Stimulated activated CD4-positive, alpha-beta T cell treated with anti-CD3 and anti-CD28 coated beads, Interleukin-12 subunit alpha, Interleukin-12 subunit beta, amount 100 ng/mL, for 48 hours (primary cell): ENCODE results near the gene SPTB.

Experiments
- DNase-seq, 3 donors: peaks; one replicate each; pipeline ENCODE4 v3.0.0-alpha.2; 2020; ENCODE audit warnings: low read depth in 2 of 3, low spot score in 1 of 3

Gene SPTB

DNA sequence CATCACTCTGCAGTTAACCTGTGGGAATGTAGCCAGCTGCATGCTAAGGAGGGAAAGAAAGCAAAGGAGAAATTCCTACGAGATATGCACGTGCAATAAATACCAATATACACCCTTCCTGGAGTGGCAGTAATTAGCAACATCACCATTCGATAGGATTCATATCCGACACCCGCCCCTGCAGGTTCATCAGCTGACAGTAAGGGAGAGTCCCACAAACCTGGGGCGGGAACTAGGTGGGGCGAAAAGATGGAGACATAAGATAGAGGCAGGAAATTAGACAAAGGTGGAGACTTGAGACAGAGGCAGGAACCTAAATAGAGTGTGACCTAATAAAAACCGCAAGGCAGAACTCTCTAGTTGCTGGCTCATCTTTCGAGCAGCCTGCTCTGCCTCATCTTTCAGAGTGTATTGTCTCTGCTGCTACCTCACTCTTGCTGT, 123.9 kb downstream of the SPTB start:
- peak; percentile 14 to 47 (median 24) for DNase-seq

DNA sequence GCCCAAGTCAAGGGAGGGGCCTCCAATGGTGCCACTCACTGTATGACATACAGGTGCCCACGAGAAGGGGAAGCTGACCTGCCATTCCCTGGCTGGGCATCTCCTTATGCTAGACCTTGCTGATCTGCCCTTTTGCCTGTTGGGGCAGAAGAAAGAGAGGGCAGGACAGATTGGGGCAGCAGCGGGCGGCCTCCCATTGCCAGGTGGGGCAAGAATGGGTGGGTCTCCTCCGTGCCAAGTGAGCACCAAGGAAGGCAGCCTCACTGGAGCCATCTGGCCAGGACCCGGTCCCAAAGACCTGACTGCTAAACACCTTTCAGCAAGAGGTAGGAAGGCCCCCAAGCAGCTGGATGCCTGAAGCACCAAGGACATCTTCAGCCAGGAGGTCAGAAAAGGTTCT, 125.0 kb downstream of the SPTB start:
- DNase-seq: no peak

DNA sequence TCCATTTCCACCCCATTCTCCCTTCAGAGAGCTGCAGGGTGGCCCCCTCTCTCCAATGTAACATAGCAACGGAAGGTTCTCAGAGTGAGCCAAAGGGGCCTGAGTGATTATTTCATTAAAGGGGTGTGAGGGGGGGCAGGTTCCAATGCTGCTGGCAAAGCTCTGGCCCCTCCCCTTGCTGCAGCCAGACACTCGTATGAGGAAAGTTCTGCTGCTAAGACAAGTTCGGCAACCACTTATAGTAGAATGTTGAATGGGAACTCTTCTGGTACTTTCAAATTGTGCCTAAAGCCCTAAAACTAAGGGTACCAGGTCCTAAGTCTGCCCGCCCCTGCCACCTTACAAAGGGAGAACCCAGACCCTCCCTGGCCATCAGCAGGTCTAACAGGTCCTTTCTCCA, 125.7 kb downstream of the SPTB start:
- DNase-seq: no peak

DNA sequence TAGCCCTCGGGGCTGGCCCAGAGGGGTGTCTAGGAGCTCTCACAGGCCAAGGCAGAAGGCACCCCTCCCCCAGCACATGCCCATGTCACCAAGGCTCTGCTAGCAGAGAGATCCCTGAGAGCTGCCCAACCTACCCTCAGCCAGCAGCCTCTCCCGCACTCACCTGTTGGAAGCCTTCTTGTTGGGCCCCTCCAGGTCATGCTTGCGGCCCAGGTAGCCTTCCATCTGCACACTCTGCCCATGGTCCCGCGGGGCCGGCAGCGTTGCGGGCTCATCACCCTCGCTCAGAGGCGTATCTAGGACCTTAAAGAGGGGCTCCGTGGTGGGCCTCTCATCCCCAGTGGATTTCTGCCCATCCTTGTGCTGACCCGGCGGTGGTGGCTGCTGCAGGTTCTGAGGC, 126.3 kb downstream of the SPTB start:
- no peak for DNase-seq

DNA sequence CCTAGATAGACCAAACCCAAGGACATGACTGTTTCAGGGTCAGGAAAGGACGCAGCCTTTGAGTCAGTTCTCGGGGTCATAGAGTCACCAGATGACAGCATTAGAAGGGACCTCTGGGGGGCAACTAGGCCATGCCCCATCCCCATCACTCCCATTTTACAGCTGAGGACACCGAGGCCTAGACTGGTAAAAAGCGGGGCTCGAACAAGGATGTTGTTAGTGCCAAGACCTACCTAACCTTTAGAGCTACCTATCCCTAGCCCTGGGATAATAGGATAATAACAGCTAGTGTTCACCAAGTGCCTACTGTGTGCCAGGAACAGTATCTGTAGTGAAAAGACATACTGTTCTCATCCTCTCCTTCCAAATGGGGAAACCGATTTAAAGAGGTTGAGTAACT, 126.8 kb downstream of the SPTB start:
- DNase-seq: no peak

DNA sequence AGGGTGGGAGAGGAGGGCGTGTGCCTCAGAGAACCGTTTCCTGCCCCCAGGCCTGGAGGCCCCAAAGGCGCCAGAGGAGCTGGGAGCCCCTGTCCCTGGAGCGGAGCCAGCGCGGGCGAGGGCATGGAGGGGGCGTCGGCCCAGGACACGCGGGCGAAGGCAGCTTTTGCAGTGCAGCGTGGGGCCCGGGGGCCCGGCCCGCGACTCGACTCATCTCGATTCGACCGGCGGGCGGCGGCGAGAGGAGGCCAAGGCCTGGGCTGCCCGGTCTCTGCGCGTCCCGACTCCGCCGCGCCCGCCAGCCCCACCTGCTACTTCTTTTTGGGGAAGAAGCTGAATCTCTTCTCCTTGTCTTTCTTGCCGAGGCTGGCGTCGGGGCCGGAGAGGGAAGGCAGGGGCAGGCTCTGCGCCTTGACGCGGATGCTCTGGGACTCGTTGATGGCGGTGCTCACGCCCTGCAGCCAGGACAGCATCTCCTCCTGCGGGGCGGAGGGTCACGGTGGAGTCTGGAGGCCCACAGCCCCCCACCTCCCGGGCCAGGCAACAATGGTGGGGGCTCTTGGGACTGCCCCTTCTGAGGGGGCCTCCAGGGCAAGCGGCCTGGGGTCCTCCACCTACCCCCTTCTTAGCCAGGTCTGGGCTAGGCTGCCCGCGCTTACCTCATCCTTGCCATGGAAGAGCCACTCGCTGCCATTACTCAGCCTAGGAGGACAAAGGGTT, 130.6 kb downstream of the SPTB start:
- DNase-seq: no peak

DNA sequence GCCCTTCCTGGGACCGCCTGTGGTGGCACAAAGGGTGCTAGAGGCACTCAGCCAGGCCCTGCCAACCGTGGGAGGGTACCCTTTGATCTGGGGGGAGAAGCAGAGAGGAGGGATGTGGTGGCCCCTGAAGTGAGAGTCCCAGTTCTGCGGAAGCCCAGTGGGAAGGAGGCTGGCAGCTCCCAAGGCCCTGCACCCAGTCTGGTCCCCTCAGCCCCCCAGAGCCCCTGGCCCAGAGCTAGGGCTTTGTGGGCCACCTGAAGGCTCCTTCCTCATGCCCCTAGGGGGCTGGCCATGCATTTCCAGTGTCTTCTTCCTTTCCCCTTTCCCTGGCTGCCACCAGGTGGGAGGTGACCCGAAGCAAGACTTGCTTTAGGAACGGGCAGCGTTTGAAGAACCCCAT, 131.2 kb downstream of the SPTB start:
- no peak for DNase-seq

DNA sequence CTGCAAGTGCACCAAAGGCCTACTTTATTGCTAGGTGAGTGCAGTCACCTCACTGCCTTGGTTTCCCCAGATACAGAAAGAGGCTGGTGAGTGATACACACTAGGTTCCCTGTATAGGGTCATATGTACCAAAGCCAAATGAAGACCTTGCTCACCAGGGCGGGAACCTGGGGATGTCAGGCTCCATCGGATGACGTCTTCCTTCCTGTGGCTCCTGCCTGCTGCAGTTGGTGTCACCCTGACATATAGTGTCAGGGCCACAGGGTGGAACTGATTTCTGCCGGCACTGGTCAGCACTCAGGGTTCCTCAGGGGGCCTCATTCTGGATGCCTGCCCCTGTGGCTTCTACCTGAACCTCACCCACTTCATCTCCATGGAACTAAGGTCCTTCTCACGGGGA, 132.4 kb downstream of the SPTB start:
- no peak for DNase-seq

DNA sequence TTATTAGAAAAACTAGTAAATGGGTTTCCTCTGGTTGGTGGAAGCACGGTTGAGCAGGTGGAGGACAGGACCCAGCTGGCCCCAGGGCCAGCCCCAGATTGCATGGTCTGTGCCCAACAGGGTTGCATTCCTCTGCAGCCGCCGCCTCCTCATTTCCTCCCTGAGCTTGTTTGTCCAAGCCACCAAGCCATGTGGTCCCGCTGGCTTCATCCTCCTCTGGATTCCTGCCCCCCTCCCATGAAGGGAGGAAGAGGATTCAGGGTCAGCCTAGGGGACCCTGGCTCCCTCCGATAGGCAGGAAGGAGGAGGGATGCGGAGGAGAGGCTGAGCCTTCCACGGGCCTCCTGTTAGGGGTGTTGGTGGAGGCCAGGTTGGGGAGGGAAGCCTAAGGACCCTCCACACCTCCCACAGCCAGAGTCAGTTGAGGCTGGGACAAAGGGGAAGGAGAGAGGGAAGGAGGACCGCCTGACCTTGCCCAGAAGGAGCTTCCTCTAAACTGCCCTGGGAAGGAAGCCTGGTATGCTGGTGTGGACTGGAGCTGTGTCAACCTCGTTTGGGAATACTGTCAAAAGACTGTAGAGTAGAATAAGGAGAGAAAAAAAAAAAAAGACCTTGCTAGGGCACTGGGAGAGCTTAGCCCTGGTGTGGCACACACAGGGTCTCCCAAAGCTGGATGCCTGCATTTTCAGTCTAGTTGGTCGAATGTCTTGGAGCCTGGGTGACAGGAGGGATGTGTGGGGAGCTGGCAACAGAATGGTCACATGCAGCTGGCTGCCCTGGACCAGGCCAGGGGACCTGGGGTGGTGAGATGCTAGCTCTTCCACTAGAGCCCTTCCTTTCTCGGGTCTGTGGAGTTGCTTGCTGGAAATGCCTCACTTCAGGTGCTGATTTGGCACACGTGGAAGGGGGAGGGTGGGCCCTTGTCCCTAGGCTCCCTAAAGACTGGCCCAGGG, 133.1 kb downstream of the SPTB start:
- no peak for DNase-seq

DNA sequence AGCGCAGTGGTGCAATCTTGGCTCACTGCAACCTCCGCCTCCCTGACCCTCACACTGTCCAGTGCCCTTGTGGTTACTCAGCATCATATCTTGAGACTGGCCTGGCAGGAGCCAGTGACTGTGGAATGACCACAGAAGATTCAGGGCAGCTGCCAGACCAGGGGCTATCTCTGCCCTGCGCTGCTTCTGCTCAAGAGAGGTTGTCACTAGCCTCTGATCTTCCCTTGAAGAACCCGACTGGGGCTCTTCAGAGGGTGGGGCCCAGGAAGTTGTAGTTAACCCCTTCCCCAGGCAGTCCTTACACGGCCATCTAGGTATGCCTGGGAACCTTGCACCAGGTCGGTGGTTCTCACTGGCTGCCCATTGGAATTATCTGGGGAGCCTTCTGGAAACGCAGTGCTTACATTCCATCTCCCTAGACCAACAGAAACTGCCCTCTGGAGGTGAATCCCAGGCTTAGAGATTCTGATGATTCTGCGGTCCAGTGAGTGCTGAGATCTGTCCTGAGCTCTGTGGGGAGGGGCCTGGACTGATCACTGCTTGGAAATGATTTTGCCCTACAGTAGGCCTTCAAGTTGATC, 134.1 kb downstream of the SPTB start:
- DNase-seq: no peak

DNA sequence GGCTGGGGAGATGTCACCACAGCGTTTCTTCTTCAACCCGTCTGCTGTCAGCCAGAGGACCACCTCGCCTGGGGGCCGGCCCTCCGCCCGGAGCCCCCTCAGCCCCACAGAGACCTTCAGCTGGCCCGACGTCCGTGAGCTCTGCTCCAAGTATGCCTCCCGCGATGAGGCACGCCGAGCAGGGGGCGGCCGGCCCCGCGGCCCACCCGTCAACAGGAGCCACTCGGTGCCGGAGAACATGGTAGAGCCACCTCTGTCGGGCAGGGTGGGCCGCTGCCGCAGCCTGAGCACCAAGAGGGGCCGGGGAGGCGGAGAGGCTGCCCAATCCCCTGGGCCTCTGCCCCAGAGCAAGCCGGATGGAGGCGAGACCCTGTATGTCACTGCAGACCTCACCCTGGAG, 136.6 kb downstream of the SPTB start:
- DNase-seq: no peak

DNA sequence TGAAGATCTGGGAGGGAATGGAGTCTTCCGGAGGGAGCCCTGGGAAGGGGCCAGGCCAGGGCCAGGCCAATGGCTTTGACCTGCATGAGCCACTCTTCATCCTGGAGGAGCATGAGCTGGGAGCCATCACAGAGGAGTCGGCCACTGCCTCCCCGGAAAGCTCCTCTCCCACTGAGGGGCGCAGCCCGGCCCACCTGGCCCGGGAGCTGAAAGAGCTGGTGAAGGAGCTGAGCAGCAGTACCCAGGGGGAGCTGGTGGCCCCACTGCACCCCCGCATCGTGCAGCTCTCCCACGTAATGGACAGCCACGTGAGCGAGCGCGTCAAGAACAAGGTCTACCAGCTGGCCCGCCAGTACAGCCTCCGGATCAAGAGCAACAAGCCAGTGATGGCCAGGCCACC, 137.7 kb downstream of the SPTB start:
- DNase-seq: no peak

DNA sequence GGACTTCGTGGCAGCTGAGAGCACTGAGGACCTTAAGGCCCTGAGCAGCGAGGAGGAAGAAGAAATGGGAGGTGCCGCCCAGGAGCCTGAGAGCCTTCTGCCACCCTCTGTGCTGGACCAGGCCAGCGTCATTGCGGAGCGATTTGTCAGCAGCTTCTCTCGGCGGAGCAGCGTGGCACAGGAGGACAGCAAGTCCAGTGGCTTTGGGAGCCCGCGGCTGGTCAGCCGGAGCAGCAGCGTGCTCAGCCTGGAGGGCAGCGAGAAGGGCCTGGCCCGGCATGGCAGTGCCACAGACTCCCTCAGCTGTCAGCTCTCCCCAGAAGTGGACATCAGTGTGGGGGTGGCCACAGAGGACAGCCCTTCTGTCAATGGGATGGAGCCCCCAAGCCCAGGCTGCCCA, 138.5 kb downstream of the SPTB start:
- DNase-seq: no peak

DNA sequence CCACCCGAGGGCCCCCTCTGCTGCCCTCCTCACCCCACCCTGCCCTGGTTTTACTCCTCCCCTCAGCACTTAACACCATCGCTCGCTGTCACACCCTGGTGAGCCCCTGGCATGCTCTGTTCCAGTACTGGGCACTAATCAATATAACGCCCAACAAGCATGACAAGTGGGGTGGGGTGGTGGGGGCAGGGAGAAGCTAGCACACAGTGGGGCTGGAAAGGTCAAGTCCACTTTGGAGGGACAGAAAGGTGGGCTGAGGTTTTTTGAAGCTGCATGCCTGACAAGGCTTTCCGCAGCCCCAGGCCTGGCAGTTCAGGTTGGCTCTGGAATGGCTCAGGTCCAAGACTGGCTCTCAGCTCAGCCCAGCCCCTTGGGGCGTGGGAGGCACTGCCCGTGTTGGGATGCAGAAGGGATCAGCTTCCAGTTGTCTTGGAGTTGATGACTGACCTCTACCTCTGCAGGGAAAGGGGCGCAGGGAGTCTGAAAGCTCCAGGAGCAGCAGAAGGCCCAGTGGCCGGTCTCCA, 141.4 kb downstream of the SPTB start:
- DNase-seq: no peak

DNA sequence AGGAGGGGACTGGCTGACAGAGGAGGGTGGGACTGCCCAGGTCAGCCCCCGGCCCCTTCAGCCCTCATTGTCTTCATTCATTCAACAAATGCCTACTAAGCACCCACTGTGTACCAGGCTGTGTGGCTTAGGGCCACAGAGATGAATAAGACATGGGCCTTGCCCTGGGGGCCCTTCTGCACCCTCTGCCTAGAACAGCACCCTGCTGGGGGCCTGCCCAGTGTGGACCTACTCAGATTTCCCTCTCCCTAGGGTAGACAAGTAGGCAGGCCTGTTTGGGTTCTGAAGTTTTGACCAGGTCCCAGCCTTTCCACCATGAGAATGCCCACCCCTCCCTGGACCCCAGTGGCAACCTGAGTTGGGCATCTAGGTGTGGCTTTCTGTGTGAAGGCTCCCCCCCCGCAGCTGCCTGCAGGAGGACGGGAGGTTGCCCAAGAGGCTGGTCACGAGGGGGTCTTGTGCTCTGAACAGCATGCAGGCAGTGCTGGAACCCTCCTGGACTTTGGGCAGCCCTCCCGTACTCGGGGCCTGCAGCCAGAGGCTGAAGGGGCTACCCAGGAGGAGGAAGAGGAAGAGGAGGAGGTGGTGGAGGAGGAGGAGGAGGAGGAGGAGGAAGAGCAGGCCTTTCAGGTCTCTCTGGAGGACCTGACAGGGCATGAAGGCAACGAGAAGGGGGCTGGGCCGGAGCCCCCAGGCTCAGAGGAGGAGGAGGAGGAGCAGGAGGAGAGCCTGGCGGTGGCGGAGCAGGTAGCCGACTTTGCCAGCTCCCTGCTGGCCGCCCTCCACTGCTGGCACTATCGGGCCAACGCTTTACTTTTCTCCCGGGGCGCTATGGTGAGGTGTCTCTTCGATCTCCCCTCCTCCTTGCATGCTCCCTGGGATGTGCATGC, 142.1 kb downstream of the SPTB start:
- no peak for DNase-seq

DNA sequence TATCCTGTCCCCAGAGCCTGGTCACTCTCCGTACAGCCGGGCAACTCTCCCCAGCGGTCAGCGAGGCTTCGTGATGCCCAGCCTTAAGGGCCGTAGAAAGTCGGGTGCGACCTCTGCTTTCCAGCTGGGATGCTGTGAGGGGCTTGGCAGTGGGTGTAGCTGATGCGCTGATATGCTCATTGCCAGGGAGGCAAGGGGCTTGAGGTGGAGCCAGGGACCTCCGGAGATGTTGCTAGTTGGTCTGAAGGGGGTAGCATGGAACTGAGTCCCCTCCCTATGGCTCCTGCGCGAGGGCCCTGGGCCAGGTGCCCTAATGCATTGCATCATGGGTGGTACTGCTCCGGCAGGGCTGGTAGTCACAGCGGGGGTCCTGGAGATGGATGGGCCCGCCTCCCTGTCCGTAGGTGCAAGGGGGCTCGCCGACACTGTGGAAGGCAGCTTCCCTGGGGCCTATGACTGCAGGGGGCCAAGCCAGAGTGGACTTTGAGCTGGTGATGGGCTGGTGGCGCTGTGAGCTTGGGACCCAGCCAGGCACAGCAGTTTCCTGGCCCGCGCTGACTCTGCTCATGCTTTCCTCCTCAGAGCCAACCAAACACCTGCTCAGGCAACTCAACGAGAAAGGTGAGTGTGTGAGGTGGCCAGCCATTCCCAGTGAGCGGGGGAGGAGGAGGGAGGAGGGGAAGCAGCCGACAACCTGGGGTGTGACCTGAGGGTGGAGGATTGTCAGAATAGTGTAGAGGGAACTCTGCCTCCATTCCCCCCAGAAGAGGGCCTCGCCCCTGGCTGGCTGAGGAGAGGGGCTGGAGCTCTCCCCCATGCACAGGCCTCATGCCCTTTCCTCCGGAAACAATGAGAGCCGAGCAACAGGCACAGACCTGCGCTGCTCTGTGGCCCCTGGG, 143.2 kb downstream of the SPTB start:
- DNase-seq: no peak

DNA sequence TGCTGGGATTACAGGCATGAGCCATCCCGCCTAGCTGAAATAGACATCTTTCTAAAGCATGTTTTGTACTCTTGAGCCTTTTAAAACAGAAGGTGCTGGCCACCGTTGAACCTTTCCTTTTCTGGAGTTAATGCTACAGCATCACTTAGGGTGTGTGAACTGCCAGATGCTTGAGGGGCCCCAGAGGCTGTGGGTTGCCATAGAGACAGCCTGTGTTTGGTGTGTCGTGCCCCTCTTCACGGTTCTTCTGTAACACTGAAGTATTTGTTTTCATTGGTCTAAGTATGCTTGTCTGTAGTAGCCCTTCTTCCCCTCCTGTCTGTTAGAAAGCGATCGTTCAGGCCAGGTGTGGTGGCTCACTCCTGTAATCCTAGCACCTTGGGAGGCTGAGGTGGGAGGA, 144.7 kb downstream of the SPTB start:
- DNase-seq: no peak

DNA sequence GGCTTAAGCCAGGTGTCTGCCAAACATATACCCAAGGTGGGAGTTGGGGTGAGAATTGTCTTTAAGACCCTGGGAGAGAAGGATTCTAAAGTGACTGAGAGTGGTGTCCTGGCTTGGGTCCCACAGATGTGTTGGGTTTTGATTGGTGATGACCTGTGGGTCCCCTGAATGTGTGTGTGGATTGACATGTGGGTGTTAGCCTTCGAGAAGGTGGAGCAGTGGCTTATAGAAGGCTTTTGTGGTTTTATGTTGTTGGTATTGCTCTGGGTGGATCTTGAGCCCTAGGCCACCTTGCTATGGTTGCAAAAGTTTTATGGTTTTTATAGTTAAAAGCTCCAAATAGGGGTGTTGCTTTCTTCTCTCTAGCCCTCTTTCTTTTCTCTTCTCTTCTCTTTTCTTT, 145.8 kb downstream of the SPTB start:
- no peak for DNase-seq

DNA sequence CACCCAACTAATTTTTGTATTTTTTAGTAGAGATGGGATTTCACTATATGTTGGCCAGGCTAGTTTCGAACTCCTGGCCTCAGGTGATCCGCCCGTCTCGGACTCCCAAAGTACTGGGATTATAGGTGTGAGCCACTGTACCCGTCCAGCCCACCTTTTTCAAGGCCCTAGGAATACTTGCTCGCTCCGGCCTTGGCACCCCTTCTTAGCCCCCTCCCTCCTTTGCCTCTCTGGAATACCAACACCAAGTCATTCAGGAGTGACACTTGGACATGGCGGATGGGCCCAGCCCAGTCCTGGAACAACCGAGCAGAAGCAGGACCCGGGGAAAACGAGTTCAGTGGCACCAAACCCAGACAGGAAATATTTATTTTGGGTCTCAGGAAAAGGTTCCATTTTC, 146.4 kb downstream of the SPTB start:
- no peak for DNase-seq
